Endothelial cell of umbilical vein (primary cell): ENCODE results near the gene ZC3H7A.

ENCODE experiments used
- CTCF ChIP-seq, 2 donors: IDR thresholded peaks; 1 replicate in 1 of 2; 2 replicates in 1 of 2; pipeline ENCODE4 v1.5.1; 2011; ENCODE audit warnings: low read length in 2 of 2, mild to moderate bottlenecking in 2 of 2, moderate library complexity in 2 of 2, control low read depth in 1 of 2, inconsistent platforms in 1 of 2, low read depth in 1 of 2; ENCODE audit not compliant: insufficient read depth in 1 of 2; ENCODE audit errors: extremely low read depth in 1 of 2
- EZH2 ChIP-seq: IDR thresholded peaks from 2 replicates; pipeline ENCODE4 v1.6.1; 2012; ENCODE audit warnings: borderline replicate concordance, low read depth, mild to moderate bottlenecking, moderate library complexity, low read length, inconsistent platforms; ENCODE audit not compliant: severe bottlenecking
- FOS ChIP-seq: IDR thresholded peaks from 2 replicates; pipeline ENCODE4 v1.6.1; 2011; ENCODE audit warnings: mild to moderate bottlenecking, low read length, moderate library complexity, borderline replicate concordance; ENCODE audit not compliant: insufficient read depth
- GATA2 ChIP-seq: IDR thresholded peaks from 2 replicates; pipeline ENCODE4 v1.7.0; 2011; ENCODE audit warnings: low read depth, mild to moderate bottlenecking, moderate library complexity, mixed read lengths, low read length; ENCODE audit not compliant: insufficient read length, insufficient read depth
- JUN ChIP-seq: IDR thresholded peaks from 2 replicates; pipeline ENCODE4 v1.6.1; 2011; ENCODE audit warnings: borderline replicate concordance, low read depth; ENCODE audit not compliant: insufficient read length, insufficient read depth
- MAX ChIP-seq: IDR thresholded peaks from 2 replicates; pipeline ENCODE4 v1.6.1; 2011; ENCODE audit not compliant: insufficient read depth, insufficient read length
- MYC ChIP-seq: IDR thresholded peaks from one replicate; pipeline ENCODE4 v1.6.1; 2011; ENCODE audit warnings: mild to moderate bottlenecking, low read depth, low read length
- POLR2A ChIP-seq: IDR thresholded peaks from 2 replicates; pipeline ENCODE4 v1.6.1; 2012; ENCODE audit warnings: low read depth, mild to moderate bottlenecking, control low read depth, low read length
- POLR2AphosphoS5 ChIP-seq: IDR thresholded peaks from 2 replicates; pipeline ENCODE4 v1.6.1; 2012; ENCODE audit warnings: low read depth, mild to moderate bottlenecking, control low read depth, low read length, moderate library complexity; ENCODE audit not compliant: insufficient read depth

- TF ChIP-seq CTCF (IDR thresholded peaks at IDR 0.05; ENCODE audit: extremely low read depth in 1 of 2, insufficient read depth in 1 of 2, low read depth in 1 of 2, low read length in 2 of 2) (no peak), POLR2A (no peak), EZH2 (no peak), JUN (no peak), POLR2AphosphoS5 (no peak), MAX (no peak), MYC (no peak), GATA2 (no peak), FOS (no peak)
Measured at GRCh38 chr16:11755022-11755760, 41.9 kb downstream of the ZC3H7A start.
